GM12878 (cell line): ENCODE measurements around the gene CLDN16. TPM values are rescaled to one million over a fixed set of nuclear protein-coding genes. Genes with fewer than 3 reads are reported as not detected.

Source experiments
- ATAC-seq: fragments of 200-7000 bp; cut with Tn5 transposase; 3 replicates; pipeline ENCODE4 v1.9.1; 2020; ENCODE audit warnings: mild to moderate bottlenecking, moderate library complexity
- BruUV-seq: library from RNA; stranded (reverse); fragments of 400-500 nt; replicated peaks from 2 replicates; lab custom pipeline; 2021; lab: Mats Ljungman, UMichigan
- CTCF ChIA-PET: fragments of 300-600 bp; sonication (Branson Sonifier 250); formaldehyde crosslinking; extraction: SDS; loops from one replicate; lab custom pipeline; 2021; ENCODE audit warnings: inconsistent platforms; lab: Yijun Ruan, JAX
- POLR2A ChIA-PET: fragments of 350-600 bp; formaldehyde crosslinking; extraction: SDS; loops from one replicate; lab custom pipeline; 2021; ENCODE audit warnings: inconsistent platforms; lab: Charles Lee
- RAD21 ChIA-PET: fragments of 300-600 bp; sonication (Branson Sonifier 250); formaldehyde crosslinking; loops from one replicate; lab custom pipeline; 2023; ENCODE audit warnings: antibody characterized with exemption; ENCODE audit not compliant: unreplicated experiment; lab: Charles Lee
- SMC1A ChIA-PET: fragments of 300-600 bp; sonication (Branson Sonifier 250); formaldehyde crosslinking; loops from one replicate; lab custom pipeline; 2023; ENCODE audit not compliant: unreplicated experiment, uncharacterized antibody; lab: Charles Lee
- DNase-seq: peaks from one replicate; pipeline ENCODE4 v3.0.0-alpha.2; 2011; ENCODE audit warnings: low read depth, low spot score
- FAIRE-seq: peaks from 3 replicates; lab custom pipeline; 2011; peaks lifted over from hg19 to GRCh38; lab: Jason Lieb, UNC
- H2AFZ ChIP-seq: 2 replicates; pipeline ENCODE4 v1.6.0; 2011; ENCODE audit warnings: low read depth, low read length, control low read depth; ENCODE audit not compliant: control insufficient read depth
- H3K27ac ChIP-seq: 2 replicates; pipeline ENCODE4 v1.5.1; 2011; ENCODE audit warnings: control low read depth; ENCODE audit not compliant: control insufficient read depth, insufficient read depth
- H3K27me3 ChIP-seq, 2 experiments: replicated peaks in 1 of 2; 2 replicates each; pipeline versions ENCODE4 v1.6.0 to v1.6.1; 2011; ENCODE audit warnings: low read length in 1 of 2; ENCODE audit not compliant: control insufficient read depth in 2 of 2, insufficient read depth in 2 of 2
- H3K36me3 ChIP-seq, 2 experiments: 2 replicates each; pipeline ENCODE4 v1.5.1; 2011; ENCODE audit warnings: low read length in 1 of 2; ENCODE audit not compliant: control insufficient read depth in 2 of 2, insufficient read depth in 2 of 2
- H3K4me1 ChIP-seq: 2 replicates; pipeline ENCODE4 v1.6.1; 2011; ENCODE audit warnings: mild to moderate bottlenecking, low read length, moderate library complexity, mixed read lengths; ENCODE audit not compliant: control insufficient read depth, insufficient read depth
- H3K4me2 ChIP-seq: 2 replicates; pipeline ENCODE4 v1.6.0; 2011; ENCODE audit warnings: control low read depth; ENCODE audit not compliant: control insufficient read depth, insufficient read depth
- H3K4me3 ChIP-seq: fragments of 200-600 bp; sonication (generic); 2 replicates; pipeline ENCODE4 v1.5.1; 2016
- H3K79me2 ChIP-seq: 2 replicates; pipeline ENCODE4 v1.6.0; 2011; ENCODE audit warnings: low read length; ENCODE audit not compliant: control insufficient read depth, insufficient read depth
- H3K9ac ChIP-seq: 2 replicates; pipeline ENCODE4 v1.8.0; 2011; ENCODE audit warnings: low read length, control low read depth, mixed read lengths; ENCODE audit not compliant: control insufficient read depth, insufficient read depth
- H3K9me3 ChIP-seq: replicated peaks from 3 replicates; pipeline ENCODE4 v1.5.1; 2011; ENCODE audit warnings: mild to moderate bottlenecking, low read length; ENCODE audit not compliant: control insufficient read depth, insufficient read depth
- H4K20me1 ChIP-seq: 2 replicates; pipeline ENCODE4 v1.6.0; 2011; ENCODE audit not compliant: control insufficient read depth, insufficient read depth
- ESRRA ChIP-seq: IDR thresholded peaks from 2 replicates; pipeline ENCODE4 v1.6.1; 2012; ENCODE audit warnings: mild to moderate bottlenecking, low read length, improper control_type of control experiment
- ETV6 ChIP-seq, 2 experiments: fragments of 450-650 bp in 1 of 2; IDR thresholded peaks in 1 of 2; conservative IDR thresholded peaks in 1 of 2; 2 replicates each; pipeline ENCODE4 v1.6.1; 2014; ENCODE audit warnings: antibody characterized with exemption in 1 of 2, borderline replicate concordance in 1 of 2, low read depth in 1 of 2, mild to moderate bottlenecking in 1 of 2, moderate library complexity in 1 of 2
- KLF5 ChIP-seq: fragments of 450-650 bp; IDR thresholded peaks from 2 replicates; pipeline ENCODE4 v1.6.1; 2014; ENCODE audit warnings: mild to moderate bottlenecking; ENCODE audit not compliant: partially characterized antibody
- MYC ChIP-seq: IDR thresholded peaks from 2 replicates; pipeline ENCODE4 v1.6.1; 2011; ENCODE audit warnings: mild to moderate bottlenecking, low read length, moderate library complexity, inconsistent platforms; ENCODE audit not compliant: insufficient read depth, insufficient replicate concordance, insufficient read length, severe bottlenecking
- POLR2AphosphoS2 ChIP-seq: IDR thresholded peaks from 2 replicates; pipeline ENCODE4 v1.6.1; 2011; ENCODE audit warnings: low read depth, mild to moderate bottlenecking, low read length, improper control_type of control experiment, moderate library complexity
- SREBF2 ChIP-seq: IDR thresholded peaks from 2 replicates; pipeline ENCODE4 v1.6.1; 2012; ENCODE audit warnings: mild to moderate bottlenecking, low read length
- SUPT20H ChIP-seq: IDR thresholded peaks from 2 replicates; pipeline ENCODE4 v1.6.1; 2011; ENCODE audit warnings: low read depth, mild to moderate bottlenecking, low read length, moderate library complexity, borderline replicate concordance; ENCODE audit not compliant: control insufficient read depth
- WGBS: methylation state at CpG from one replicate; pipeline ENCODE4 v1.1.6; 2016; ENCODE audit warnings: low lambda C conversion rate; ENCODE audit not compliant: insufficient replicate concordance, insufficient coverage; ENCODE audit errors: missing lambda C conversion rate; 5-methylcytosine and 5-hydroxymethylcytosine counted together
- in situ Hi-C: fragments of 300-500 bp; cut with MboI; formaldehyde crosslinking; loops from 9 replicates; pipeline ENCODE4 v1.14.3; 2018; ENCODE audit warnings: mixed read lengths
- intact Hi-C: fragments of 100-400 bp; cut with micrococcal nuclease; formaldehyde crosslinking; loops from one replicate; pipeline ENCODE4 v1.14.2; 2022; ENCODE audit not compliant: unreplicated experiment
- polyA plus RNA-seq, 11 experiments: library from polyadenylated mRNA; depleted of rRNA in 4 of 11; unstranded in 6 of 11; stranded (reverse) in 5 of 11; fragments of >200 nt; fragmentation: Nextera tagmentation in 4 of 11; fragmentation: Illumina TruSeq in 1 of 11; extraction: Ambion mirVana in 4 of 11; extraction: Trizol in 1 of 11; gene quantifications; 1 replicate in 1 of 11; 2 replicates in 10 of 11; pipeline versions ENCODE4 v1.2.1 to v1.2.3, GENCODE V29; 2011 to 2016; ENCODE audit warnings: inconsistent platforms in 2 of 11, missing spikeins in 2 of 11, low read depth in 1 of 11
- total RNA-seq, 4 experiments: library from RNA; depleted of rRNA in 3 of 4; stranded (reverse); fragments of >200 nt in 3 of 4; fragmentation: Illumina TruSeq in 1 of 4; extraction: Trizol in 1 of 4; gene quantifications; 2 replicates each; pipeline versions ENCODE4 v1.2.1 to v1.2.3, GENCODE V29; 2013 to 2021
- TF ChIP-seq, protein P1 (sequence below): IDR thresholded peaks from 2 replicates; pipeline ENCODE4 v1.6.1; 2011; ENCODE audit warnings: low read depth, low read length, improper control_type of control experiment, borderline replicate concordance
- TF ChIP-seq, protein P2 (sequence below), 3 experiments: IDR thresholded peaks in 2 of 3; conservative IDR thresholded peaks in 1 of 3; 2 replicates each; pipeline ENCODE4 v1.5.1; 2011; ENCODE audit warnings: low read depth in 3 of 3, low read length in 3 of 3, mild to moderate bottlenecking in 3 of 3, control low read depth in 2 of 3, moderate library complexity in 2 of 3, inconsistent platforms in 1 of 3, mixed read lengths in 1 of 3; ENCODE audit not compliant: control insufficient read depth in 2 of 3, insufficient read depth in 1 of 3; ENCODE audit errors: extremely low read depth in 1 of 3
- TF ChIP-seq, protein P3 (sequence below): fragments of 450-650 bp; IDR thresholded peaks from 2 replicates; pipeline ENCODE4 v1.6.1; 2016; ENCODE audit warnings: mild to moderate bottlenecking
- TF ChIP-seq, protein P4 (sequence below): IDR thresholded peaks from 2 replicates; pipeline ENCODE4 v1.6.1; 2011; ENCODE audit warnings: low read depth, mild to moderate bottlenecking, low read length, moderate library complexity, borderline replicate concordance; ENCODE audit errors: extremely low read depth

CLDN16 gene
- total and polyA plus RNA-seq, 10 of the 15 experiments (the other 5 are each of a cell fraction or from before 2014, with no cell fraction given) = 3.2 to 26.6 (median 4.0) TPM

DNA sequence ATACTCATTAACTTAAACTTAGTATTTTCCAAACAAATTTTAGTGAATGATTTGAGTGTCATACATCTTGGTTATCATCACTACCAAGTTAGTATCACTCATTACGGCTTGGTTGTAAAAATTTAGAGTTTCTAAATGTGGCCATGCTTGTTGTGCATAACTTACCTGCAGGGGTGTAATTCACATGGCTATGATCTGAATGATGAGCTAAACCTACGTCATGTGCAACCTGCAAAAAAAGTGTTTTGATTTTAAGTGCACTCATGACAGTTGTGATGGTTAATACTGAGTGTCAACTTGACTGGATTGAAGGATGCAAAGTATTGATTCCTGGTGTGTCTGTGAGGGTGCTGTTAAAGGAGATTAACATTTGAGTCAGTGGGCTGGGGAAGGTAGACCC, 17.6 kb upstream of the CLDN16 start:
- no peak overlapping the region for H3K4me3 ChIP-seq
- H3K36me3 ChIP-seq = no peaks in the 10 kb centered on the region
- no peaks in the 10 kb centered on the region for H3K9me3 ChIP-seq
- ChIA-PET SMC1A (interaction anchor here (0.8 to 1.3 kb wide), 7 partner anchors 9 to 276 kb away, joined by 3 to 5 read pairs (median 3); no protein-coding TSS in a partner anchor), CTCF (interaction anchor here (0.6 to 2.3 kb wide), 6 partner anchors 10 to 146 kb away, joined by 3 to 16 read pairs (median 3); no protein-coding TSS in a partner anchor), POLR2A (no interaction called here), RAD21 (interaction anchor here (0.8 to 1.3 kb wide), 2 partner anchors 9 to 14 kb away, joined by 3 to 6 read pairs; no protein-coding TSS in a partner anchor)
- no peaks in the 10 kb centered on the region for H3K4me1 ChIP-seq
- no peak overlapping the region for H2AFZ ChIP-seq
- H3K9ac ChIP-seq = no peak overlapping the region
- no peak overlapping the region for H3K27ac ChIP-seq
- intact Hi-C loops = no loop called here
- H4K20me1 ChIP-seq = no peaks in the 10 kb centered on the region
- DNase-seq = no peak
- H3K27me3 ChIP-seq = no peaks in the 10 kb centered on the region; a peak in 1 of 4 replicates
- TF ChIP-seq SUPT20H (no peak), SREBF2 (no peak)
- TF ChIP-seq, protein P1, sequence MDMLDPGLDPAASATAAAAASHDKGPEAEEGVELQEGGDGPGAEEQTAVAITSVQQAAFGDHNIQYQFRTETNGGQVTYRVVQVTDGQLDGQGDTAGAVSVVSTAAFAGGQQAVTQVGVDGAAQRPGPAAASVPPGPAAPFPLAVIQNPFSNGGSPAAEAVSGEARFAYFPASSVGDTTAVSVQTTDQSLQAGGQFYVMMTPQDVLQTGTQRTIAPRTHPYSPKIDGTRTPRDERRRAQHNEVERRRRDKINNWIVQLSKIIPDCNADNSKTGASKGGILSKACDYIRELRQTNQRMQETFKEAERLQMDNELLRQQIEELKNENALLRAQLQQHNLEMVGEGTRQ = no peak
- no TSS peak for BruUV-seq
- no peak overlapping the region for H3K4me2 ChIP-seq
- H3K79me2 ChIP-seq = no peaks in the 10 kb centered on the region
- ATAC-seq = no peak
- WGBS = 32% methylated on average over 2 of the region's 2 CpGs
- no peak for FAIRE-seq
- in situ Hi-C loops = no loop called here

DNA sequence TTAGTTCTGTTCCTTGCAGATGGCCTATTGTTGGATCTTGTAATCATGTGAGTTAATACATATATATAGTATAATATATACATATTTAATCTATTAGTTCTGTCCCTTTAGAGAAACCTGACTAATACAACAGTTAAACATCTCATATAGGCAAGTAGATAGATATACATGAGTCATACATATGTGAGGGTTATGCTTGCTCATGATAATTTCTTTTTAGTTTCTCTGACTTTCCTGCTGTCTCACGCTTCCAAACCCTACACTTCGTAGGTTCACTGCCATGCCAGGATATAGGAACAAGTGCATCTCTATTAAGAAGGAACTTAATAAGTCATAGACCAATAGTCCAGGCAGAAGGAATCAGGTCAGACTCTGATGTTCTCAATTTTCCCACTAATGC, 16.8 kb upstream of the CLDN16 start:
- Histone ChIP-seq H2AFZ (no peak overlapping the region), H3K36me3 (no peaks in the 10 kb centered on the region), H3K4me2 (no peak overlapping the region), H3K4me3 (no peak overlapping the region), H3K9ac (no peak overlapping the region), H3K27ac (no peak overlapping the region), H3K9me3 (no peaks in the 10 kb centered on the region), H3K79me2 (no peaks in the 10 kb centered on the region), H3K4me1 (no peaks in the 10 kb centered on the region), H4K20me1 (no peaks in the 10 kb centered on the region), H3K27me3 (no peaks in the 10 kb centered on the region; a peak in 1 of 4 replicates)
- ATAC-seq (no peak), FAIRE-seq (no peak), DNase-seq (no peak)
- ChIA-PET POLR2A (no interaction called here), RAD21 (interaction anchor here (1.5 kb wide), 1 partner anchor 11 kb away, joined by 5 read pairs; no protein-coding TSS in a partner anchor), SMC1A (interaction anchor here (2.0 to 2.6 kb wide), 2 partner anchors 13 to 54 kb away, joined by 9 to 16 read pairs; no protein-coding TSS in a partner anchor), CTCF (interaction anchor here (1.2 to 2.3 kb wide), 2 partner anchors 13 to 169 kb away, joined by 3 to 16 read pairs; no protein-coding TSS in a partner anchor)
- in situ Hi-C loops = no loop called here
- no TSS peak for BruUV-seq
- 0% methylated on average over 2 of the region's 2 CpGs for WGBS
- intact Hi-C loops = no loop called here
- TF ChIP-seq KLF5 (no peak), MYC (no peak), ETV6 (conservative IDR thresholded peaks at IDR 0.05 in 1 of 2, IDR thresholded peaks at IDR 0.05 in 1 of 2; ENCODE audit: borderline replicate concordance in 1 of 2, low read depth in 1 of 2) (no peak), ESRRA (no peak), POLR2AphosphoS2 (no peak)
- TF ChIP-seq, protein P2, sequence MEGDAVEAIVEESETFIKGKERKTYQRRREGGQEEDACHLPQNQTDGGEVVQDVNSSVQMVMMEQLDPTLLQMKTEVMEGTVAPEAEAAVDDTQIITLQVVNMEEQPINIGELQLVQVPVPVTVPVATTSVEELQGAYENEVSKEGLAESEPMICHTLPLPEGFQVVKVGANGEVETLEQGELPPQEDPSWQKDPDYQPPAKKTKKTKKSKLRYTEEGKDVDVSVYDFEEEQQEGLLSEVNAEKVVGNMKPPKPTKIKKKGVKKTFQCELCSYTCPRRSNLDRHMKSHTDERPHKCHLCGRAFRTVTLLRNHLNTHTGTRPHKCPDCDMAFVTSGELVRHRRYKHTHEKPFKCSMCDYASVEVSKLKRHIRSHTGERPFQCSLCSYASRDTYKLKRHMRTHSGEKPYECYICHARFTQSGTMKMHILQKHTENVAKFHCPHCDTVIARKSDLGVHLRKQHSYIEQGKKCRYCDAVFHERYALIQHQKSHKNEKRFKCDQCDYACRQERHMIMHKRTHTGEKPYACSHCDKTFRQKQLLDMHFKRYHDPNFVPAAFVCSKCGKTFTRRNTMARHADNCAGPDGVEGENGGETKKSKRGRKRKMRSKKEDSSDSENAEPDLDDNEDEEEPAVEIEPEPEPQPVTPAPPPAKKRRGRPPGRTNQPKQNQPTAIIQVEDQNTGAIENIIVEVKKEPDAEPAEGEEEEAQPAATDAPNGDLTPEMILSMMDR (IDR thresholded peaks at IDR 0.05 in 2 of 3, conservative IDR thresholded peaks at IDR 0.05 in 1 of 3; ENCODE audit: control insufficient read depth in 2 of 3, extremely low read depth in 1 of 3, insufficient read depth in 1 of 3, low read depth in 3 of 3, low read length in 3 of 3) = no peak
- TF ChIP-seq, protein P3, sequence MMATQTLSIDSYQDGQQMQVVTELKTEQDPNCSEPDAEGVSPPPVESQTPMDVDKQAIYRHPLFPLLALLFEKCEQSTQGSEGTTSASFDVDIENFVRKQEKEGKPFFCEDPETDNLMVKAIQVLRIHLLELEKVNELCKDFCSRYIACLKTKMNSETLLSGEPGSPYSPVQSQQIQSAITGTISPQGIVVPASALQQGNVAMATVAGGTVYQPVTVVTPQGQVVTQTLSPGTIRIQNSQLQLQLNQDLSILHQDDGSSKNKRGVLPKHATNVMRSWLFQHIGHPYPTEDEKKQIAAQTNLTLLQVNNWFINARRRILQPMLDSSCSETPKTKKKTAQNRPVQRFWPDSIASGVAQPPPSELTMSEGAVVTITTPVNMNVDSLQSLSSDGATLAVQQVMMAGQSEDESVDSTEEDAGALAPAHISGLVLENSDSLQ = no peak
- TF ChIP-seq, protein P4, sequence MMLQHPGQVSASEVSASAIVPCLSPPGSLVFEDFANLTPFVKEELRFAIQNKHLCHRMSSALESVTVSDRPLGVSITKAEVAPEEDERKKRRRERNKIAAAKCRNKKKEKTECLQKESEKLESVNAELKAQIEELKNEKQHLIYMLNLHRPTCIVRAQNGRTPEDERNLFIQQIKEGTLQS = no peak
